ENCODE results near the gene IMMP2L. TPM values are rescaled to one million over a fixed set of nuclear protein-coding genes. Genes with fewer than 3 reads are reported as not detected.

Gene IMMP2L
- total RNA-seq, 1 experiment from 2014 or later: 13.6 TPM

DNA sequence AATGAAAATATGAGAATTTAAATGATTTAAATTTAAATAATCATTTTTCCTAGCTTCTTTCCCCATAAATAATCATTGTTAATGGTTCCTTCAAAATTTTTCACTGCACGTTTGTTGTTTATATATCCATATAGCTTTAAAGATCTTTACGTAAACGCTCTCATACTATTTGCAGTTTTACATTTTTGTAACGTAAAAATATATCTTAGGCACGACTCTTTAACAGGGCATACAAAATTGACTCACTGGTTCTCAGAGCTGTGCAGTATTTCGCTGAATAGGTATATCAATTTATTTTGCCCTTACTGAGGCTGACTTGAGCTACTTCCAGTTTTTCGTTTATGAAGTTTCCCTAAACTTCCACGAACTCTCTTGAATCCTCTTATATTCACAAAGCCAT lies 365.6 kb downstream of the IMMP2L start (continued):
- TF ChIP-seq NFYB (CRISPR knock-in tag; conservative IDR thresholded peaks at IDR 0.05; ENCODE audit: low read depth) (no peak), SP1 (CRISPR knock-in tag; conservative IDR thresholded peaks at IDR 0.05) (no peak)
- TF ChIP-seq, protein P1, sequence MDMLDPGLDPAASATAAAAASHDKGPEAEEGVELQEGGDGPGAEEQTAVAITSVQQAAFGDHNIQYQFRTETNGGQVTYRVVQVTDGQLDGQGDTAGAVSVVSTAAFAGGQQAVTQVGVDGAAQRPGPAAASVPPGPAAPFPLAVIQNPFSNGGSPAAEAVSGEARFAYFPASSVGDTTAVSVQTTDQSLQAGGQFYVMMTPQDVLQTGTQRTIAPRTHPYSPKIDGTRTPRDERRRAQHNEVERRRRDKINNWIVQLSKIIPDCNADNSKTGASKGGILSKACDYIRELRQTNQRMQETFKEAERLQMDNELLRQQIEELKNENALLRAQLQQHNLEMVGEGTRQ (CRISPR knock-in tag; IDR thresholded peaks at IDR 0.05): no peak

DNA sequence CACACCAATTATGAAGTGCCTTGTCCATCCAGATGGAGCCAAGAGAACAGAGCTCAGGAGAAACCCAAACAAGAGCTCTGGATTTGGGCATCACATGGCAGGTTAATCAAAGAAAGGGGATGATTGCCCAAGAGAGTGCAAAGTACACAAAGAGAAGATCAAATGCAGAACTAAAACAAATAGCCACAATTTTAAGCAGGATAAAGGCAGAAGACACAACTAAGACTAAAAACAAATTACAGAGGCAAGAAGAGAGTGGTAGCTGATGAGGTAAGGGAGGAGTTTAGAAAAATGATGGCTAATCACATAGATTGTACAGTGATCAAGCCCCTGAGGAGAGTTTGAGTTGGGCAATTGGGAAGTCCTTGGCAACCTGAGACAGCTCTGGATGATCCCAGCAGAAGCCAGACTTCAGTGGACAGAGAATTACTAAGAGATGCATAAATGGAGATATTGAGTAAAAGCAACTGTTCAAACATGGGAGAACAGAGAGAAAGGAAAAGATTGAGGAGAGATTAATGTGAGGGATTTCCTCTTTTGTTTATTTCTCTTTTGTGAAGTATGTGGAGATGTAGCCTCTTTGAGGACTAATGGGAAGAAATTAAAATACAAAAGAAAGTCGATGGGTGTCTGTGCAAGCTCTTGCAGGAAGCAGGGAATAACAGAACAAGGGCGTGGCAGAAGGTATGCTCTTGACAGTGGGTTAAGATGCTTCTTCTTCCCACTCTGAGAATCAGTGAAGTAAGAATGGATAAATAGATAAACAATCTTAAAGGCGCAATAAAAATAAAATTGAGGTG lies 369.5 kb downstream of the IMMP2L start:
- Mint-ChIP-seq H3K4me3 (no peak overlapping the region), H3K9me3 (peaks cover 12% of the 10 kb centered on the region), H3K27me3 (ENCODE audit: low read depth) (no peaks in the 10 kb centered on the region), H3K27ac (no peak overlapping the region), H3K36me3 (no peaks in the 10 kb centered on the region), H3K4me1 (peaks cover 14% of the 10 kb centered on the region)
- CTCF ChIA-PET: no interaction called here
- TF ChIP-seq ZNF423 (CRISPR knock-in tag; IDR thresholded peaks at IDR 0.05) (no peak), ZNF396 (CRISPR knock-in tag; IDR thresholded peaks at IDR 0.05; ENCODE audit: borderline replicate concordance) (no peak), FOXJ3 (CRISPR knock-in tag; IDR thresholded peaks at IDR 0.05; ENCODE audit: borderline replicate concordance) (no peak)
- TF ChIP-seq, protein P2, sequence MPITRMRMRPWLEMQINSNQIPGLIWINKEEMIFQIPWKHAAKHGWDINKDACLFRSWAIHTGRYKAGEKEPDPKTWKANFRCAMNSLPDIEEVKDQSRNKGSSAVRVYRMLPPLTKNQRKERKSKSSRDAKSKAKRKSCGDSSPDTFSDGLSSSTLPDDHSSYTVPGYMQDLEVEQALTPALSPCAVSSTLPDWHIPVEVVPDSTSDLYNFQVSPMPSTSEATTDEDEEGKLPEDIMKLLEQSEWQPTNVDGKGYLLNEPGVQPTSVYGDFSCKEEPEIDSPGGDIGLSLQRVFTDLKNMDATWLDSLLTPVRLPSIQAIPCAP (CRISPR knock-in tag; IDR thresholded peaks at IDR 0.05): no peak
- POLR2A ChIA-PET: no interaction called here
- no peak for DNase-seq (ENCODE audit: low spot score)
- ATAC-seq: peak; percentile 57

DNA sequence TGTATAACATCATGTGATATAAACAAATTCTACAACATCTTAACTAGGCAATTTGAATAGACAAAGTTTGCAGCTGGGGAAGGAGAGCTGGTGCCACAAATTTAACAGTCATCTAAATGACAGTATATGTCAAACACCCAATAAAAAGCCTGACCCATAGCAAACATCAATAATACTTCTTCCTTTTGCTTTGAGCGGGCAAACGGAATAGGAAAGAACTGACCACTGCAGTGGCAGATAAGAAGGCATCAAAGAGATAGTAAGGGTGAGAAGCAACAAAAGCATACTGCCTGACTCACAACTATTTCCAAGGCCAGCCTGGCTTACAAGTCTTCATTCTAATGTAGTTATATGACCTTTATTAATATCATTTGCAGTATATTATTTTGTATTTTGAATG lies 371.5 kb downstream of the IMMP2L start:
- no peak overlapping the region for H3K27ac Mint-ChIP-seq
- TF ChIP-seq OVOL2 (CRISPR knock-in tag; IDR thresholded peaks at IDR 0.05; ENCODE audit: borderline replicate concordance) (no peak), ZNF232 (CRISPR knock-in tag; IDR thresholded peaks at IDR 0.05) (no peak), CREB1 (CRISPR knock-in tag; IDR thresholded peaks at IDR 0.05) (no peak), RELA (CRISPR knock-in tag; IDR thresholded peaks at IDR 0.05; ENCODE audit: borderline replicate concordance) (no peak), NFE2L1 (CRISPR knock-in tag; IDR thresholded peaks at IDR 0.05) (no peak), FOXP1 (CRISPR knock-in tag; IDR thresholded peaks at IDR 0.05; ENCODE audit: borderline replicate concordance) (no peak), MXD4 (CRISPR knock-in tag; IDR thresholded peaks at IDR 0.05; ENCODE audit: borderline replicate concordance) (no peak), NR3C1 (CRISPR knock-in tag; conservative IDR thresholded peaks at IDR 0.05; ENCODE audit: low read depth) (no peak), NFYB (CRISPR knock-in tag; conservative IDR thresholded peaks at IDR 0.05; ENCODE audit: low read depth) (no peak)
- TF ChIP-seq, protein P3, sequence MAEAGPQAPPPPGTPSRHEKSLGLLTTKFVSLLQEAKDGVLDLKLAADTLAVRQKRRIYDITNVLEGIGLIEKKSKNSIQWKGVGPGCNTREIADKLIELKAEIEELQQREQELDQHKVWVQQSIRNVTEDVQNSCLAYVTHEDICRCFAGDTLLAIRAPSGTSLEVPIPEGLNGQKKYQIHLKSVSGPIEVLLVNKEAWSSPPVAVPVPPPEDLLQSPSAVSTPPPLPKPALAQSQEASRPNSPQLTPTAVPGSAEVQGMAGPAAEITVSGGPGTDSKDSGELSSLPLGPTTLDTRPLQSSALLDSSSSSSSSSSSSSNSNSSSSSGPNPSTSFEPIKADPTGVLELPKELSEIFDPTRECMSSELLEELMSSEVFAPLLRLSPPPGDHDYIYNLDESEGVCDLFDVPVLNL (CRISPR knock-in tag; IDR thresholded peaks at IDR 0.05; ENCODE audit: borderline replicate concordance, low read depth): no peak
- TF ChIP-seq, protein P4, sequence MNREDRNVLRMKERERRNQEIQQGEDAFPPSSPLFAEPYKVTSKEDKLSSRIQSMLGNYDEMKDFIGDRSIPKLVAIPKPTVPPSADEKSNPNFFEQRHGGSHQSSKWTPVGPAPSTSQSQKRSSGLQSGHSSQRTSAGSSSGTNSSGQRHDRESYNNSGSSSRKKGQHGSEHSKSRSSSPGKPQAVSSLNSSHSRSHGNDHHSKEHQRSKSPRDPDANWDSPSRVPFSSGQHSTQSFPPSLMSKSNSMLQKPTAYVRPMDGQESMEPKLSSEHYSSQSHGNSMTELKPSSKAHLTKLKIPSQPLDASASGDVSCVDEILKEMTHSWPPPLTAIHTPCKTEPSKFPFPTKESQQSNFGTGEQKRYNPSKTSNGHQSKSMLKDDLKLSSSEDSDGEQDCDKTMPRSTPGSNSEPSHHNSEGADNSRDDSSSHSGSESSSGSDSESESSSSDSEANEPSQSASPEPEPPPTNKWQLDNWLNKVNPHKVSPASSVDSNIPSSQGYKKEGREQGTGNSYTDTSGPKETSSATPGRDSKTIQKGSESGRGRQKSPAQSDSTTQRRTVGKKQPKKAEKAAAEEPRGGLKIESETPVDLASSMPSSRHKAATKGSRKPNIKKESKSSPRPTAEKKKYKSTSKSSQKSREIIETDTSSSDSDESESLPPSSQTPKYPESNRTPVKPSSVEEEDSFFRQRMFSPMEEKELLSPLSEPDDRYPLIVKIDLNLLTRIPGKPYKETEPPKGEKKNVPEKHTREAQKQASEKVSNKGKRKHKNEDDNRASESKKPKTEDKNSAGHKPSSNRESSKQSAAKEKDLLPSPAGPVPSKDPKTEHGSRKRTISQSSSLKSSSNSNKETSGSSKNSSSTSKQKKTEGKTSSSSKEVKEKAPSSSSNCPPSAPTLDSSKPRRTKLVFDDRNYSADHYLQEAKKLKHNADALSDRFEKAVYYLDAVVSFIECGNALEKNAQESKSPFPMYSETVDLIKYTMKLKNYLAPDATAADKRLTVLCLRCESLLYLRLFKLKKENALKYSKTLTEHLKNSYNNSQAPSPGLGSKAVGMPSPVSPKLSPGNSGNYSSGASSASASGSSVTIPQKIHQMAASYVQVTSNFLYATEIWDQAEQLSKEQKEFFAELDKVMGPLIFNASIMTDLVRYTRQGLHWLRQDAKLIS (CRISPR knock-in tag; IDR thresholded peaks at IDR 0.05; ENCODE audit: borderline replicate concordance): no peak
- TF ChIP-seq, protein P5, sequence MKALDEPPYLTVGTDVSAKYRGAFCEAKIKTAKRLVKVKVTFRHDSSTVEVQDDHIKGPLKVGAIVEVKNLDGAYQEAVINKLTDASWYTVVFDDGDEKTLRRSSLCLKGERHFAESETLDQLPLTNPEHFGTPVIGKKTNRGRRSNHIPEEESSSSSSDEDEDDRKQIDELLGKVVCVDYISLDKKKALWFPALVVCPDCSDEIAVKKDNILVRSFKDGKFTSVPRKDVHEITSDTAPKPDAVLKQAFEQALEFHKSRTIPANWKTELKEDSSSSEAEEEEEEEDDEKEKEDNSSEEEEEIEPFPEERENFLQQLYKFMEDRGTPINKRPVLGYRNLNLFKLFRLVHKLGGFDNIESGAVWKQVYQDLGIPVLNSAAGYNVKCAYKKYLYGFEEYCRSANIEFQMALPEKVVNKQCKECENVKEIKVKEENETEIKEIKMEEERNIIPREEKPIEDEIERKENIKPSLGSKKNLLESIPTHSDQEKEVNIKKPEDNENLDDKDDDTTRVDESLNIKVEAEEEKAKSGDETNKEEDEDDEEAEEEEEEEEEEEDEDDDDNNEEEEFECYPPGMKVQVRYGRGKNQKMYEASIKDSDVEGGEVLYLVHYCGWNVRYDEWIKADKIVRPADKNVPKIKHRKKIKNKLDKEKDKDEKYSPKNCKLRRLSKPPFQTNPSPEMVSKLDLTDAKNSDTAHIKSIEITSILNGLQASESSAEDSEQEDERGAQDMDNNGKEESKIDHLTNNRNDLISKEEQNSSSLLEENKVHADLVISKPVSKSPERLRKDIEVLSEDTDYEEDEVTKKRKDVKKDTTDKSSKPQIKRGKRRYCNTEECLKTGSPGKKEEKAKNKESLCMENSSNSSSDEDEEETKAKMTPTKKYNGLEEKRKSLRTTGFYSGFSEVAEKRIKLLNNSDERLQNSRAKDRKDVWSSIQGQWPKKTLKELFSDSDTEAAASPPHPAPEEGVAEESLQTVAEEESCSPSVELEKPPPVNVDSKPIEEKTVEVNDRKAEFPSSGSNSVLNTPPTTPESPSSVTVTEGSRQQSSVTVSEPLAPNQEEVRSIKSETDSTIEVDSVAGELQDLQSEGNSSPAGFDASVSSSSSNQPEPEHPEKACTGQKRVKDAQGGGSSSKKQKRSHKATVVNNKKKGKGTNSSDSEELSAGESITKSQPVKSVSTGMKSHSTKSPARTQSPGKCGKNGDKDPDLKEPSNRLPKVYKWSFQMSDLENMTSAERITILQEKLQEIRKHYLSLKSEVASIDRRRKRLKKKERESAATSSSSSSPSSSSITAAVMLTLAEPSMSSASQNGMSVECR (CRISPR knock-in tag; IDR thresholded peaks at IDR 0.05; ENCODE audit: borderline replicate concordance): no peak
- TF ChIP-seq, protein P6, sequence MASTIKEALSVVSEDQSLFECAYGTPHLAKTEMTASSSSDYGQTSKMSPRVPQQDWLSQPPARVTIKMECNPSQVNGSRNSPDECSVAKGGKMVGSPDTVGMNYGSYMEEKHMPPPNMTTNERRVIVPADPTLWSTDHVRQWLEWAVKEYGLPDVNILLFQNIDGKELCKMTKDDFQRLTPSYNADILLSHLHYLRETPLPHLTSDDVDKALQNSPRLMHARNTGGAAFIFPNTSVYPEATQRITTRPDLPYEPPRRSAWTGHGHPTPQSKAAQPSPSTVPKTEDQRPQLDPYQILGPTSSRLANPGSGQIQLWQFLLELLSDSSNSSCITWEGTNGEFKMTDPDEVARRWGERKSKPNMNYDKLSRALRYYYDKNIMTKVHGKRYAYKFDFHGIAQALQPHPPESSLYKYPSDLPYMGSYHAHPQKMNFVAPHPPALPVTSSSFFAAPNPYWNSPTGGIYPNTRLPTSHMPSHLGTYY (CRISPR knock-in tag; IDR thresholded peaks at IDR 0.05): no peak

More for the DNA sequence above, 371.5 kb downstream of the IMMP2L start:
- DNase-seq (ENCODE audit: low spot score) (no peak), ATAC-seq (no peak)
- Mint-ChIP-seq H3K9me3 (peaks cover 8% of the 10 kb centered on the region), H3K36me3 (no peaks in the 10 kb centered on the region), H3K27me3 (ENCODE audit: low read depth) (no peaks in the 10 kb centered on the region), H3K4me1 (peaks cover 14% of the 10 kb centered on the region), H3K4me3 (no peak overlapping the region)
- POLR2A ChIA-PET: no interaction called here
- CTCF ChIA-PET: no interaction called here

All from WTC11 (cell line).